Subcutaneous adipose tissue (tissue), 4 donors: Measurements from ENCODE around the gene TUBGCP6. TPM values are rescaled to one million over a fixed set of nuclear protein-coding genes. Genes with fewer than 3 reads are reported as not detected.

Source experiments
- CTCF ChIP-seq: fragments of 450-650 bp; IDR thresholded peaks from one replicate; pipeline ENCODE4 v1.5.1; 2016; ENCODE audit warnings: low read depth, mild to moderate bottlenecking, control low read depth, antibody characterized with exemption, moderate library complexity
- total RNA-seq, 4 donors: library from RNA; depleted of rRNA; stranded (reverse); fragments of >200 nt; gene quantifications; one replicate each; pipeline ENCODE4 v1.1.0, GENCODE V29; 2016

The TUBGCP6 gene
- total RNA-seq, 4 donors from 2014 or later = 21.1 to 60.3 (median 25.6) TPM

GRCh38 chr22:50282361-50283155, 37.7 kb upstream of the TUBGCP6 start:
- TF ChIP-seq CTCF = no peak

- no peak for TF ChIP-seq CTCF
These were observed 37.1 kb upstream of the TUBGCP6 start for GRCh38 chr22:50281957-50282356.

- TF ChIP-seq CTCF = no peak
These were observed 36.5 kb upstream of the TUBGCP6 start for GRCh38 chr22:50281384-50281760.

- no peak for TF ChIP-seq CTCF
These were observed 36.0 kb upstream of the TUBGCP6 start for GRCh38 chr22:50280708-50281383.

- TF ChIP-seq CTCF = no peak
These were observed 35.3 kb upstream of the TUBGCP6 start for GRCh38 chr22:50280022-50280707.

- TF ChIP-seq CTCF = no peak
These were observed 34.3 kb upstream of the TUBGCP6 start for GRCh38 chr22:50278956-50279619.
